Liver (tissue), 9 donors: ENCODE data around the gene LZIC. TPM values are rescaled to one million over a fixed set of nuclear protein-coding genes. Genes with fewer than 3 reads are reported as not detected.

ENCODE experiments used
- DNase-seq: peaks from one replicate; pipeline ENCODE4 v3.0.0-alpha.2; 2017; ENCODE audit warnings: low spot score
- H3K27ac ChIP-seq, 2 donors: one replicate each; pipeline ENCODE4 v1.7.0; 2013; ENCODE audit warnings: inconsistent platforms in 2 of 2, low read length in 2 of 2, control low read depth in 1 of 2, low read depth in 1 of 2, mild to moderate bottlenecking in 1 of 2
- H3K27me3 ChIP-seq, 4 donors: one replicate each; pipeline versions ENCODE4 v1.6.1 to v1.7.0; 2013; ENCODE audit warnings: low read length in 3 of 4, inconsistent platforms in 1 of 4, mild to moderate bottlenecking in 1 of 4, moderate library complexity in 1 of 4; ENCODE audit not compliant: control insufficient read depth in 4 of 4, insufficient read depth in 4 of 4
- H3K36me3 ChIP-seq, 4 donors: one replicate each; pipeline versions ENCODE4 v1.6.1 to v1.7.0; 2013; ENCODE audit warnings: low read length in 3 of 4, mild to moderate bottlenecking in 3 of 4, low read depth in 1 of 4, moderate library complexity in 1 of 4; ENCODE audit not compliant: control insufficient read depth in 4 of 4, insufficient read depth in 3 of 4
- H3K4me1 ChIP-seq, 4 donors: one replicate each; pipeline versions ENCODE4 v1.6.1 to v1.7.0; 2013; ENCODE audit warnings: low read length in 3 of 4, mild to moderate bottlenecking in 3 of 4, moderate library complexity in 1 of 4; ENCODE audit not compliant: control insufficient read depth in 4 of 4, insufficient read depth in 4 of 4
- H3K4me3 ChIP-seq, 3 donors: one replicate each; pipeline versions ENCODE4 v1.6.1 to v1.7.0; 2013; ENCODE audit warnings: low read length in 3 of 3, control low read depth in 1 of 3, low read depth in 1 of 3, mild to moderate bottlenecking in 1 of 3
- H3K9ac ChIP-seq, 2 donors: one replicate each; pipeline ENCODE4 v1.7.0; 2013; ENCODE audit warnings: low read length in 2 of 2, mild to moderate bottlenecking in 2 of 2, moderate library complexity in 2 of 2, control low read depth in 1 of 2, low read depth in 1 of 2
- H3K9me3 ChIP-seq, 4 donors: one replicate each; pipeline versions ENCODE4 v1.6.1 to v1.7.0; 2013; ENCODE audit warnings: low read length in 3 of 4; ENCODE audit not compliant: control insufficient read depth in 4 of 4
- EGR1 ChIP-seq, 2 donors: IDR thresholded peaks; 2 replicates each; pipeline ENCODE4 v1.6.1; 2016 to 2018; ENCODE audit warnings: antibody characterized with exemption in 2 of 2, low read depth in 2 of 2
- FOXA1 ChIP-seq: IDR thresholded peaks from 2 replicates; pipeline ENCODE4 v1.6.1; 2016; ENCODE audit warnings: antibody characterized with exemption
- GABPA ChIP-seq, 2 donors: IDR thresholded peaks in 1 of 2; conservative IDR thresholded peaks in 1 of 2; 2 replicates each; pipeline ENCODE4 v1.6.1; 2016; ENCODE audit warnings: antibody characterized with exemption in 2 of 2, mild to moderate bottlenecking in 1 of 2, moderate library complexity in 1 of 2
- HNF4G ChIP-seq: IDR thresholded peaks from 2 replicates; pipeline ENCODE4 v1.6.1; 2016; ENCODE audit warnings: antibody characterized with exemption
- NR2F2 ChIP-seq: IDR thresholded peaks from 2 replicates; pipeline ENCODE4 v1.6.1; 2016; ENCODE audit warnings: antibody characterized with exemption
- RAD21 ChIP-seq, 2 donors: IDR thresholded peaks; 2 replicates each; pipeline ENCODE4 v1.6.1; 2016; ENCODE audit warnings: antibody characterized with exemption in 2 of 2, mild to moderate bottlenecking in 2 of 2
- SP1 ChIP-seq: IDR thresholded peaks from 2 replicates; pipeline ENCODE4 v1.6.1; 2018; ENCODE audit warnings: antibody characterized with exemption, mild to moderate bottlenecking
- TAF1 ChIP-seq: conservative IDR thresholded peaks from 2 replicates; pipeline ENCODE4 v1.6.1; 2016; ENCODE audit warnings: antibody characterized with exemption, mild to moderate bottlenecking
- YY1 ChIP-seq: IDR thresholded peaks from 2 replicates; pipeline ENCODE4 v1.6.1; 2016; ENCODE audit warnings: antibody characterized with exemption, mild to moderate bottlenecking
- WGBS: extraction: QIAGEN DNeasy Blood & Tissue Kit; methylation state at CpG from one replicate; pipeline ENCODE4 v1.1.7; 2013; 5-methylcytosine and 5-hydroxymethylcytosine counted together
- polyA plus RNA-seq, 2 donors: library from polyadenylated mRNA; stranded (reverse) in 1 of 2; unstranded in 1 of 2; fragments of 200-250 nt in 1 of 2; fragments of >200 nt in 1 of 2; fragmentation: Nextera tagmentation in 1 of 2; extraction: Ambion mirVana in 1 of 2; gene quantifications; one replicate each; pipeline versions ENCODE4 v1.2.1 to v1.2.3, GENCODE V29; 2013 to 2015
- total RNA-seq, 2 donors: library from RNA; depleted of rRNA; stranded (reverse); fragments of >200 nt; gene quantifications; one replicate each; pipeline ENCODE4 v1.2.3, GENCODE V29; 2014
- TF ChIP-seq, protein P1 (sequence below): IDR thresholded peaks from 2 replicates; pipeline ENCODE4 v1.6.1; 2016; ENCODE audit warnings: antibody characterized with exemption
- TF ChIP-seq, protein P2 (sequence below): IDR thresholded peaks from 2 replicates; pipeline ENCODE4 v1.6.1; 2016; ENCODE audit warnings: antibody characterized with exemption
- TF ChIP-seq, protein P3 (sequence below): IDR thresholded peaks from 2 replicates; pipeline ENCODE4 v1.6.1; 2016; ENCODE audit warnings: antibody characterized with exemption
- TF ChIP-seq, protein P4 (sequence below): IDR thresholded peaks from 2 replicates; pipeline ENCODE4 v1.6.1; 2016; ENCODE audit warnings: antibody characterized with exemption, mild to moderate bottlenecking
- TF ChIP-seq, protein P5 (sequence below): fragments of 150-350 bp; IDR thresholded peaks from 2 replicates; pipeline ENCODE4 v1.5.1; 2017; ENCODE audit warnings: improper control_type of control experiment, low read depth, low read length; ENCODE audit not compliant: missing input control
- donor health status: healthy.
- donor health status: healthy.
- donor health status: healthy.
- donor health status: healthy.
- donor health status: healthy.

LZIC gene
- total and polyA plus RNA-seq, 4 donors = 10.8 to 22.6 (median 13.8) TPM

DNA sequence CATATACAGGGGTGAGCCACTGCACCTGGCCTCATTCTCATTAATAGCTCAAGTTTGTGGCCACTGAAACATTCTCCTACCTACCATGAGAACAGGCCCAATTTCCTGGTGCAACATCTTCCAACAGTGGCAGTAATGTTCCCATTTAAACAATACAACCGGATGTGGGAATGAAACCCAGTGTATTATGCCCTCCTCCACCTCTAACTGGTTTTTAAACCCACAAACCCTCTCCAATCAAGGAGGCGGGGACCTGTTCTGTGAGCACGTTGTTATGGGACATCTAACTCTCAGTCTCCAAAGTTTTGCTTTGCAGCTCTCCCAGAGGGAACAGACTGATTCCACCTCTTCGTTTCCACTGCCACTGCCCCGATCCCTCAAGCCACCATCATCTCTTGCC, 35.8 kb downstream of the LZIC start:
- Histone ChIP-seq H3K36me3 (no peaks in the 10 kb centered on the region), H3K9ac (no peak overlapping the region), H3K4me1 (peaks cover 3 to 26% (median 14%) of the 10 kb centered on the region in 4 donors), H3K27ac (no peak overlapping the region), H3K9me3 (no peaks in the 10 kb centered on the region), H3K4me3 (no peak overlapping the region), H3K27me3 (no peaks in the 10 kb centered on the region)
- 91% methylated on average over 5 of the region's 5 CpGs for WGBS
- TF ChIP-seq, protein P1, sequence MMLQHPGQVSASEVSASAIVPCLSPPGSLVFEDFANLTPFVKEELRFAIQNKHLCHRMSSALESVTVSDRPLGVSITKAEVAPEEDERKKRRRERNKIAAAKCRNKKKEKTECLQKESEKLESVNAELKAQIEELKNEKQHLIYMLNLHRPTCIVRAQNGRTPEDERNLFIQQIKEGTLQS = no peak
- no peak for TF ChIP-seq EGR1 (IDR thresholded peaks at IDR 0.05; ENCODE audit: low read depth in 2 of 2)
- TF ChIP-seq SP1 = no peak
- no peak for TF ChIP-seq HNF4G
- no peak for TF ChIP-seq FOXA1
- no peak for TF ChIP-seq TAF1
- no peak for TF ChIP-seq YY1
- TF ChIP-seq, protein P2, sequence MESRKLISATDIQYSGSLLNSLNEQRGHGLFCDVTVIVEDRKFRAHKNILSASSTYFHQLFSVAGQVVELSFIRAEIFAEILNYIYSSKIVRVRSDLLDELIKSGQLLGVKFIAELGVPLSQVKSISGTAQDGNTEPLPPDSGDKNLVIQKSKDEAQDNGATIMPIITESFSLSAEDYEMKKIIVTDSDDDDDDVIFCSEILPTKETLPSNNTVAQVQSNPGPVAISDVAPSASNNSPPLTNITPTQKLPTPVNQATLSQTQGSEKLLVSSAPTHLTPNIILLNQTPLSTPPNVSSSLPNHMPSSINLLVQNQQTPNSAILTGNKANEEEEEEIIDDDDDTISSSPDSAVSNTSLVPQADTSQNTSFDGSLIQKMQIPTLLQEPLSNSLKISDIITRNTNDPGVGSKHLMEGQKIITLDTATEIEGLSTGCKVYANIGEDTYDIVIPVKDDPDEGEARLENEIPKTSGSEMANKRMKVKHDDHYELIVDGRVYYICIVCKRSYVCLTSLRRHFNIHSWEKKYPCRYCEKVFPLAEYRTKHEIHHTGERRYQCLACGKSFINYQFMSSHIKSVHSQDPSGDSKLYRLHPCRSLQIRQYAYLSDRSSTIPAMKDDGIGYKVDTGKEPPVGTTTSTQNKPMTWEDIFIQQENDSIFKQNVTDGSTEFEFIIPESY = no peak
- TF ChIP-seq, protein P3, sequence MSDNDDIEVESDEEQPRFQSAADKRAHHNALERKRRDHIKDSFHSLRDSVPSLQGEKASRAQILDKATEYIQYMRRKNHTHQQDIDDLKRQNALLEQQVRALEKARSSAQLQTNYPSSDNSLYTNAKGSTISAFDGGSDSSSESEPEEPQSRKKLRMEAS = no peak
- TF ChIP-seq RAD21 (IDR thresholded peaks at IDR 0.05) = no peak
- TF ChIP-seq NR2F2 = no peak
- TF ChIP-seq, protein P4, sequence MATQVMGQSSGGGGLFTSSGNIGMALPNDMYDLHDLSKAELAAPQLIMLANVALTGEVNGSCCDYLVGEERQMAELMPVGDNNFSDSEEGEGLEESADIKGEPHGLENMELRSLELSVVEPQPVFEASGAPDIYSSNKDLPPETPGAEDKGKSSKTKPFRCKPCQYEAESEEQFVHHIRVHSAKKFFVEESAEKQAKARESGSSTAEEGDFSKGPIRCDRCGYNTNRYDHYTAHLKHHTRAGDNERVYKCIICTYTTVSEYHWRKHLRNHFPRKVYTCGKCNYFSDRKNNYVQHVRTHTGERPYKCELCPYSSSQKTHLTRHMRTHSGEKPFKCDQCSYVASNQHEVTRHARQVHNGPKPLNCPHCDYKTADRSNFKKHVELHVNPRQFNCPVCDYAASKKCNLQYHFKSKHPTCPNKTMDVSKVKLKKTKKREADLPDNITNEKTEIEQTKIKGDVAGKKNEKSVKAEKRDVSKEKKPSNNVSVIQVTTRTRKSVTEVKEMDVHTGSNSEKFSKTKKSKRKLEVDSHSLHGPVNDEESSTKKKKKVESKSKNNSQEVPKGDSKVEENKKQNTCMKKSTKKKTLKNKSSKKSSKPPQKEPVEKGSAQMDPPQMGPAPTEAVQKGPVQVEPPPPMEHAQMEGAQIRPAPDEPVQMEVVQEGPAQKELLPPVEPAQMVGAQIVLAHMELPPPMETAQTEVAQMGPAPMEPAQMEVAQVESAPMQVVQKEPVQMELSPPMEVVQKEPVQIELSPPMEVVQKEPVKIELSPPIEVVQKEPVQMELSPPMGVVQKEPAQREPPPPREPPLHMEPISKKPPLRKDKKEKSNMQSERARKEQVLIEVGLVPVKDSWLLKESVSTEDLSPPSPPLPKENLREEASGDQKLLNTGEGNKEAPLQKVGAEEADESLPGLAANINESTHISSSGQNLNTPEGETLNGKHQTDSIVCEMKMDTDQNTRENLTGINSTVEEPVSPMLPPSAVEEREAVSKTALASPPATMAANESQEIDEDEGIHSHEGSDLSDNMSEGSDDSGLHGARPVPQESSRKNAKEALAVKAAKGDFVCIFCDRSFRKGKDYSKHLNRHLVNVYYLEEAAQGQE = no peak
- DNase-seq = no peak

DNA sequence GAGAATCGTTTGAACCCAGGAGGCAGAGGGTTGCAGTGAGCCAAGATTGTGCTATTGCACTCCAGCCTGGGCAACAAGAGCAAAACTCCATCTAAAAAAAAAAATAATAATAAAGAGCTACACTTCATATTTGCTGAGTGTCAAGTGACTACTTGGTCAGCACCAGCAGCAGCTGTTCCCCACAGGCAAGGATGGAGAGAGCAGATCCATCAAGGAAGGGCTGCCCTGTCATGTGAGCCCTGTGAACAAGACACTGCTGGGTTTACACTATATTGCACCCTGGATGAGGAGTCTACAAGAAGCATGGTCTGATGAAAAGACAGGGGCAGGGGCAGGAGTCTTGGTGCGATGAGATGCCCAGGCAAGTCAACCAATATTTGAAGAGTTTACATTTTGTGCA, 36.7 kb downstream of the LZIC start:
- Histone ChIP-seq H3K27me3 (no peaks in the 10 kb centered on the region), H3K4me1 (peaks cover 5 to 30% (median 24%) of the 10 kb centered on the region in 4 donors), H3K27ac (no peak overlapping the region), H3K9me3 (no peaks in the 10 kb centered on the region), H3K9ac (no peak overlapping the region), H3K36me3 (no peaks in the 10 kb centered on the region), H3K4me3 (no peak overlapping the region)
- 97% methylated on average over 2 of the region's 2 CpGs for WGBS
- no peak for DNase-seq
- TF ChIP-seq, protein P3 = no peak
- TF ChIP-seq, protein P1 = no peak
- TF ChIP-seq, protein P5, sequence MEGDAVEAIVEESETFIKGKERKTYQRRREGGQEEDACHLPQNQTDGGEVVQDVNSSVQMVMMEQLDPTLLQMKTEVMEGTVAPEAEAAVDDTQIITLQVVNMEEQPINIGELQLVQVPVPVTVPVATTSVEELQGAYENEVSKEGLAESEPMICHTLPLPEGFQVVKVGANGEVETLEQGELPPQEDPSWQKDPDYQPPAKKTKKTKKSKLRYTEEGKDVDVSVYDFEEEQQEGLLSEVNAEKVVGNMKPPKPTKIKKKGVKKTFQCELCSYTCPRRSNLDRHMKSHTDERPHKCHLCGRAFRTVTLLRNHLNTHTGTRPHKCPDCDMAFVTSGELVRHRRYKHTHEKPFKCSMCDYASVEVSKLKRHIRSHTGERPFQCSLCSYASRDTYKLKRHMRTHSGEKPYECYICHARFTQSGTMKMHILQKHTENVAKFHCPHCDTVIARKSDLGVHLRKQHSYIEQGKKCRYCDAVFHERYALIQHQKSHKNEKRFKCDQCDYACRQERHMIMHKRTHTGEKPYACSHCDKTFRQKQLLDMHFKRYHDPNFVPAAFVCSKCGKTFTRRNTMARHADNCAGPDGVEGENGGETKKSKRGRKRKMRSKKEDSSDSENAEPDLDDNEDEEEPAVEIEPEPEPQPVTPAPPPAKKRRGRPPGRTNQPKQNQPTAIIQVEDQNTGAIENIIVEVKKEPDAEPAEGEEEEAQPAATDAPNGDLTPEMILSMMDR = no peak
- TF ChIP-seq EGR1 (IDR thresholded peaks at IDR 0.05; ENCODE audit: low read depth in 2 of 2) (no peak), GABPA (IDR thresholded peaks at IDR 0.05 in 1 of 2, conservative IDR thresholded peaks at IDR 0.05 in 1 of 2) (no peak)
- TF ChIP-seq, protein P2 = no peak
